Fibroblast of the aortic adventitia (primary cell): ENCODE measurements around the gene DOK4. TPM values are rescaled to one million over a fixed set of nuclear protein-coding genes. Genes with fewer than 3 reads are reported as not detected.

ENCODE experiments used
- DNase-seq: peaks from one replicate; pipeline ENCODE4 v3.0.0-alpha.2; 2010; ENCODE audit warnings: low read depth
- H3K4me3 ChIP-seq: 2 replicates; pipeline ENCODE4 v1.5.1; 2011; ENCODE audit warnings: low read depth, mild to moderate bottlenecking, control low read depth, low read length, moderate library complexity
- total RNA-seq: library from RNA; depleted of rRNA; stranded (reverse); fragments of >200 nt; gene quantifications from 2 replicates; pipeline ENCODE4 v1.2.3, GENCODE V29; 2012; ENCODE audit warnings: low replicate concordance
- TF ChIP-seq, protein P1 (sequence below): IDR thresholded peaks from 2 replicates; pipeline ENCODE4 v1.5.1; 2011; ENCODE audit warnings: mild to moderate bottlenecking, low read length, control low read depth, inconsistent platforms; ENCODE audit not compliant: insufficient read depth

The DOK4 gene
- total RNA-seq, 1 donor: 29.6 TPM

DNA sequence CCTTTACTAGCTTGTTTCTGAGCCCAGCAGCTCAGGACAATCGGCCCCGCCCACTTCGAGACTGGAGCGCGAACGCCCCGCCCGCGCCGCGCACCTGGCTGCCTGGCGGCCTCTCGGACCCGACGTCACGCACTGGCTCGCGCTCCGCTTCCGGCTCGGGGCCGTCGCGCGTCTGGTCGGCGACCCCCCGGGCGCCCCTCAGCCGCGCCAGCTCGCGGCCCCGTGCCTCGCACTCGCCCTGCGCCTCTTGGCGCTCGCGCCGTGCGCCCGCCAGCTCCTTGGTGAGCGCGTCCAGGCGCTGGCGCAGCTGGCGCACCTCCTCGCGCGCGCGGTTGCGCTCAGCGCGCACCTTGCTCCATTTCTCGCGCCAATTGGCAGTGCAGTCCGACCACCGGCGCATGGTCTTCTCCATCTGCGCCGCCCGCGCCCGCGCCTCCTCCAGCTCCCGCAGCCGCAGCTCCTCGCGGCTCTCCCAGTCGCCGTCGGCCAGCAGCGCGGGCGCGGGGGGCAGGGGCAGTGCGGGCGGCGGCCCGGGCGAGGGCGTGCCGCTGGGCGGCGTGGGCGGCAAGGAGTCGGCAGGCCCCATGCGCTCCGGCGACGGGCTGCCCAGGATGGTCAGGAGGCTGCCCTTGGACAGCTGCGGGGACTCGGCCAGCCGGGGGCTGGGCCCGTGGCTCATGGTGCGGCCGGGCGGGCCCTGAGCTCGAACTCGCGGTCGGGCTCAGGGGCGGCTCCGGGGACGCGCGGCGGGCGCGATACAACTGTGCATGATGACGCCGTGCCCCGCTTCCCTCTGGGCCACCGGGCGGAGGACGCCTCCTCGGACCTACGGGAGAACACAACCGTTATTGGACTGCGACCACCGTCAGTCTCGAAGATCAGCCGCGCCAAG, 42.5 kb upstream of the DOK4 start:
- H3K4me3 ChIP-seq: no peak overlapping the region
- TF ChIP-seq, protein P1, sequence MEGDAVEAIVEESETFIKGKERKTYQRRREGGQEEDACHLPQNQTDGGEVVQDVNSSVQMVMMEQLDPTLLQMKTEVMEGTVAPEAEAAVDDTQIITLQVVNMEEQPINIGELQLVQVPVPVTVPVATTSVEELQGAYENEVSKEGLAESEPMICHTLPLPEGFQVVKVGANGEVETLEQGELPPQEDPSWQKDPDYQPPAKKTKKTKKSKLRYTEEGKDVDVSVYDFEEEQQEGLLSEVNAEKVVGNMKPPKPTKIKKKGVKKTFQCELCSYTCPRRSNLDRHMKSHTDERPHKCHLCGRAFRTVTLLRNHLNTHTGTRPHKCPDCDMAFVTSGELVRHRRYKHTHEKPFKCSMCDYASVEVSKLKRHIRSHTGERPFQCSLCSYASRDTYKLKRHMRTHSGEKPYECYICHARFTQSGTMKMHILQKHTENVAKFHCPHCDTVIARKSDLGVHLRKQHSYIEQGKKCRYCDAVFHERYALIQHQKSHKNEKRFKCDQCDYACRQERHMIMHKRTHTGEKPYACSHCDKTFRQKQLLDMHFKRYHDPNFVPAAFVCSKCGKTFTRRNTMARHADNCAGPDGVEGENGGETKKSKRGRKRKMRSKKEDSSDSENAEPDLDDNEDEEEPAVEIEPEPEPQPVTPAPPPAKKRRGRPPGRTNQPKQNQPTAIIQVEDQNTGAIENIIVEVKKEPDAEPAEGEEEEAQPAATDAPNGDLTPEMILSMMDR: no peak
- DNase-seq: no peak

DNA sequence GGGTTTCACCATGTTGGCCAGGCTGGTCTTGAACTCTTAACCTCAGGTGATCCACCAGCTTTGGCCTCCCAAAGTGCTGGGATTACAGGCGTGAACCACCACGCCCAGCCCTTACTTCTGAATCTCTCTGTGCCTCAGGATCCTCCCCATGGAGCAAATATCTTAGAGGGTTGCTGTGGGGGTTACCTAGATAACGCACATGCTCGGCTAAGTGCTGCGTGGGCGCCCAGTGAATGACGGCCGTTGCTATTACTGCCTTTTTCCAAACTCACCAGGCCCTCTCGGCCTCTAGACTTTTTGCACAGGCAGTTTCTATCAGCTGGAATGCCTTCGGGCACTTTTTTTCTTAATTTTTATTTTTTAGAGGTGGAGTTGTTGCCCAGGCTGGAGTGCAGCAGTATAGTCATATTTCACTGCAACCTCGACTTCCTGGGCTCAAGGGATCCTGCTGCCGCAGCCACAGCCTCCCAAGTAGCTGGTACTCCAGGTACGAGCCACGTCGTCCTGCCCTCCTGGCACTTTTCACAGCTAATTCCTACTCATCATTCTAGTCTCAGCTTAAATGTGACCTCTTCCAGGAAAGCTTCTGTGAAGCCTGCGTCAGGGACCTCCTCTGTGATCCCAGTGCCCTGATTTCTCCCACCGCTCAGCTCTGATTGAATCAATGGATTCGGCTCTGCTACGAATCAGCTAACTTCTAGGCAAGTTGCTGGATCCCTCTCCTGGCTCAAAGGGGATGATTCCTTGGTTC, 41.5 kb upstream of the DOK4 start:
- TF ChIP-seq, protein P1: no peak
- no peak for DNase-seq
- H3K4me3 ChIP-seq: no peak overlapping the region

DNA sequence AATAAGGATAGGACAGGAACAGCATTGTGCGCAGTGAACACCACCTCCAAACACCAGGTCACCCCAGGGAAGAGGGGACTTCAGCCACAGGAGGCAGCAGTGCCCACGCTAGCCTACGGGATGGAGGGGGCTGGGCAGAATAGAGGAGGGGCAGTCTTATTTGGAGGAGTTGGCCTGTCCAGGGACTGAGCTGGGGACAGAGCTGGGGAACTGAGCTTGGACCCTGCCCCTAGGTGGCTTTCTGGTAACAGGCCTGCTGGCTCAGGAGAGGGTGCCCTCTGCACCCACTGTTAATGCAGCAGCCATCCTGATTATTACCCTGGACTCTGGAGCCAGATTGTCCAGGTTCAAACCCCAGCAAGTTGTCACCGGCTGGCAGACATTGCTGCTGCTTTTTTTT, 40.7 kb upstream of the DOK4 start:
- TF ChIP-seq, protein P1: no peak
- H3K4me3 ChIP-seq: no peak overlapping the region
- DNase-seq: no peak

DNA sequence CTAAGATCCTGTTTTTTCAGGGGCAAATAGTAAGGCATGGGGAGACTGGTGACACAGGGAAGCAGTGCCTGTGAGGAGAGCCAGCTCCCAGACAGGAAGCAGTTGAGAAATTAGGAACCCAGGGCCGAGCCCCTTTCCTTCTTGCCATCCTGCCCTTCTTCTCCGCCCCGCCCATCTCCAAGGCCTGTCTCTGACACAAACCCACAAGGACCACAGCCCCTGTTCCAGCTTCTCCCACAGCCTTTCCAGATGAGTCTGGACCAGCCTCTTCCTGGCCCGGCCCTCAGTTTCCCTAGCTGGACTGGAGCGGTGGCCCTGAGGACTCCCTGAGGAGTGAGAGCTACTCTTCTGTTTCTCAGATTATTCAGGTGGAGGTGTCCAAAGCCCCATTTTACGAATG, 40.2 kb upstream of the DOK4 start:
- no peak for DNase-seq
- TF ChIP-seq, protein P1: no peak
- no peak overlapping the region for H3K4me3 ChIP-seq

DNA sequence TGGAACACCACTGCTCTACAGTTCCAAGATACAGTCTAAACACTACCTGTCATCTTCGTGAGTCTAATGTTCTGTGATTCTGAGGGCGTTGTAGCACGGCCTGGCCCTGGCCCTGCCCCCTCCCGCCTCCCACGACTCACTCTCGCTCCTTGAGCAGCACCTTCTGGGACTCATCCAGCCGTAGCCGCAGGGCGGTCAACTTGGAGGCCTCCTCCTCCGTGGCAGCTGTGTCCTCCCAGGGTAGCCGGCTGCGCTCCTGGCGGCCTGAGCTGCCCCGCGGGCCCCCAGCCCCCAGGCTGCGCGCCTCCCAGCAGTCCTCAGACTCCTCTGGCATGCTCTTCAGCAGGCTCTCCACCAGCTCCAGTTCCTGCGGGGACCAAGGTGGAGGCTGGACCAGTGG, 39.5 kb upstream of the DOK4 start:
- no peak overlapping the region for H3K4me3 ChIP-seq
- no peak for DNase-seq
- TF ChIP-seq, protein P1: no peak

DNA sequence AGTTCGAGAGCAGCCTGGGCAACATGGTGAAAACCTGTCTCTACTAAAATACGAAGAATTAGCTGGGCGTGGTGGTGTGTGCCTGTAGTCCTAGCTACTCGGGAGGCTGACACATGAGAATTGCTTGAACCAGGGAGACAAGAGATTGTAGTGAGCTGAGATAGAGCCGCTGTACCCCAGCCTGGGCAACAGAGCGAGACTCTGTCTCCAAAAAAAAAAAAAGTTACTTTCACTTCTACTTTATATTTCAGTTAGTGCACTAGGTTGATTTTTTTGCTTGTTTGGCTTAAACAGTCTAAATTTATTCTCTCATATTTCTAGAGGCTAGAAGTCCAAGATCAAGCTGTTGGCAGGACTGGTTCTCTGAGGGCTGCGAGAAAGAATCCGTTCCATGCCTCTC, 36.7 kb upstream of the DOK4 start:
- no peak for DNase-seq
- no peak overlapping the region for H3K4me3 ChIP-seq
- TF ChIP-seq, protein P1: no peak
